ENCODE data around the gene DHX40.

DHX40 gene

DNA sequence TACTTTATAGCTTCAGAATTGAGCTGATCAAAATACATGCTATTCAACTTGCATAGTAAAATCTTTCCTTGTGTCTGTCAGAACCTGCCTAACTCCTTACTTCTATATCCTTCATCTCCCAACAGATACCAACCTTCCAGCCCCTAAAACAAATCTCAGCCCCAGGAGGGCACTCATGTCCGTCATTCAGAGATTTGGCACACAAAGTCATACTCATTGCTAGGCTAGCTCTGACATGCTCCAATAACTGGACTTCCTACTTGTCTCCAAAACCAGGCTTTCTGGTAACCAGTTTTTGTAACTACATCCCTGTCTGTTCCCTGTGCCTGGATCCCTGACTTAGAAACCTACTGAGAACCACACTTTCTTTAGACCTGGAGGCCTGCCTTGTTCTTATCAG is 37.5 kb upstream of the DHX40 start:
- TF ChIP-seq, protein P1, sequence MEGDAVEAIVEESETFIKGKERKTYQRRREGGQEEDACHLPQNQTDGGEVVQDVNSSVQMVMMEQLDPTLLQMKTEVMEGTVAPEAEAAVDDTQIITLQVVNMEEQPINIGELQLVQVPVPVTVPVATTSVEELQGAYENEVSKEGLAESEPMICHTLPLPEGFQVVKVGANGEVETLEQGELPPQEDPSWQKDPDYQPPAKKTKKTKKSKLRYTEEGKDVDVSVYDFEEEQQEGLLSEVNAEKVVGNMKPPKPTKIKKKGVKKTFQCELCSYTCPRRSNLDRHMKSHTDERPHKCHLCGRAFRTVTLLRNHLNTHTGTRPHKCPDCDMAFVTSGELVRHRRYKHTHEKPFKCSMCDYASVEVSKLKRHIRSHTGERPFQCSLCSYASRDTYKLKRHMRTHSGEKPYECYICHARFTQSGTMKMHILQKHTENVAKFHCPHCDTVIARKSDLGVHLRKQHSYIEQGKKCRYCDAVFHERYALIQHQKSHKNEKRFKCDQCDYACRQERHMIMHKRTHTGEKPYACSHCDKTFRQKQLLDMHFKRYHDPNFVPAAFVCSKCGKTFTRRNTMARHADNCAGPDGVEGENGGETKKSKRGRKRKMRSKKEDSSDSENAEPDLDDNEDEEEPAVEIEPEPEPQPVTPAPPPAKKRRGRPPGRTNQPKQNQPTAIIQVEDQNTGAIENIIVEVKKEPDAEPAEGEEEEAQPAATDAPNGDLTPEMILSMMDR (conservative IDR thresholded peaks at IDR 0.05; ENCODE audit: low read depth, low read length): no peak
- no peaks in the 10 kb centered on the region for H3K79me2 ChIP-seq (ENCODE audit: insufficient read depth, low read depth)
- no peaks in the 10 kb centered on the region for H4K20me1 ChIP-seq (ENCODE audit: insufficient read depth)
- no peaks in the 10 kb centered on the region for H3K27me3 ChIP-seq (ENCODE audit: insufficient read depth, low read depth)
- H2AFZ ChIP-seq (ENCODE audit: low read depth): no peak overlapping the region
- H3K4me3 ChIP-seq (IDR thresholded peaks at IDR 0.05; ENCODE audit: insufficient read depth, low read depth, low read length): no peak overlapping the region
- no peak overlapping the region for H3K27ac ChIP-seq
- H3K4me2 ChIP-seq: no peak overlapping the region
- H3K9ac ChIP-seq: no peak overlapping the region
- H3K4me1 ChIP-seq (ENCODE audit: low read depth, poor library complexity, severe bottlenecking): no peaks in the 10 kb centered on the region
- no peaks in the 10 kb centered on the region for H3K36me3 ChIP-seq (ENCODE audit: insufficient read depth)

DNA sequence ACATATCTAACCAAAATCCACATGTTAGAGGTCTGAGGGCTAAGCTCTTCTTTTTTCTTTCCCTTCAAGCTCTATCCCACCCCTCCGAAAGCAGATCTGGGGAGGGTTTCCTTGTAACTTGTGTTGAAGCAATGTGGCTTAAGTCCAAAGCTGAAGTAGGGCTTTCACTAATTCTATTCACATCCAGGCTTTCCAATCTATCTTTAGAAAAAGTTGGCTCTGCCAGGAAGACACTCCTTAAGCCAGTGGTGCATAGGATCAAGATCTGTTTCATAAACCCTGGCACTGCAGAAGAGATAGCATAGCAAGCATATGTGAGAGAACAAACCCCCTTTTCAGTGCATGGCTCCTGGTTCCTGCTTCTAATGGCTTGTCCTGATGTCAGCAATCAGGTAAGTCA is 34.9 kb upstream of the DHX40 start:
- H3K36me3 ChIP-seq (ENCODE audit: insufficient read depth): no peaks in the 10 kb centered on the region
- TF ChIP-seq, protein P1 (conservative IDR thresholded peaks at IDR 0.05; ENCODE audit: low read depth, low read length): no peak
- H3K79me2 ChIP-seq (ENCODE audit: insufficient read depth, low read depth): no peaks in the 10 kb centered on the region
- H3K4me3 ChIP-seq (IDR thresholded peaks at IDR 0.05; ENCODE audit: insufficient read depth, low read depth, low read length): no peak overlapping the region
- no peak overlapping the region for H2AFZ ChIP-seq (ENCODE audit: low read depth)
- H3K27ac ChIP-seq: no peak overlapping the region
- no peaks in the 10 kb centered on the region for H3K4me1 ChIP-seq (ENCODE audit: low read depth, poor library complexity, severe bottlenecking)
- no peaks in the 10 kb centered on the region for H4K20me1 ChIP-seq (ENCODE audit: insufficient read depth)
- H3K4me2 ChIP-seq: no peak overlapping the region
- H3K27me3 ChIP-seq (ENCODE audit: insufficient read depth, low read depth): no peaks in the 10 kb centered on the region
- no peak overlapping the region for H3K9ac ChIP-seq

DNA sequence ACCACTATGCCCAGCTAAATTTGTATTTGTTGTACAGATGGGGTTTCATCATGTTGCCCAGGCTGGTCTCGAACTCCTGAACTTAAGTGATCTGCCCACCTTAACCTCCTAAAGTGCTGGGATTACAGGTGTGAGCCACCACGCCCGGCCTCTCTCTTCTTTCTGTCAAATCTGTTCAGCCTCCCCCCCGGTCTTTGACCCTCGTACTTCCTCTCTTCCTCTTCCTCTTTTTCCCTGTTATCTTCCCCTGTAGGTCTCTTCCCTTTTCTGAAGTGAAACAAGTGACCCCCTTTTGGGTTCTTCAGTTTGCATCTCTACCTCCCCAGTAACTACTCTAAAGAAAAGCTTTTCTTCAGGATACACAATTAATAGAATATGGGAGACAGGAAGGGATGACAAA is 31.7 kb upstream of the DHX40 start:
- Histone ChIP-seq H3K27me3 (ENCODE audit: insufficient read depth, low read depth) (no peaks in the 10 kb centered on the region), H2AFZ (ENCODE audit: low read depth) (no peak overlapping the region), H3K27ac (no peak overlapping the region), H3K9ac (no peak overlapping the region), H4K20me1 (ENCODE audit: insufficient read depth) (no peaks in the 10 kb centered on the region), H3K4me2 (no peak overlapping the region), H3K4me3 (IDR thresholded peaks at IDR 0.05; ENCODE audit: insufficient read depth, low read depth, low read length) (no peak overlapping the region), H3K36me3 (ENCODE audit: insufficient read depth) (no peaks in the 10 kb centered on the region), H3K79me2 (ENCODE audit: insufficient read depth, low read depth) (no peaks in the 10 kb centered on the region), H3K4me1 (ENCODE audit: low read depth, poor library complexity, severe bottlenecking) (no peaks in the 10 kb centered on the region)
- TF ChIP-seq, protein P1 (conservative IDR thresholded peaks at IDR 0.05; ENCODE audit: low read depth, low read length): no peak

- Histone ChIP-seq H3K27ac (no peak overlapping the region), H3K27me3 (ENCODE audit: insufficient read depth, low read depth) (no peaks in the 10 kb centered on the region), H3K36me3 (ENCODE audit: insufficient read depth) (no peaks in the 10 kb centered on the region), H3K4me1 (ENCODE audit: low read depth, poor library complexity, severe bottlenecking) (no peaks in the 10 kb centered on the region), H4K20me1 (ENCODE audit: insufficient read depth) (no peaks in the 10 kb centered on the region), H3K9ac (no peak overlapping the region), H3K4me2 (no peak overlapping the region), H2AFZ (ENCODE audit: low read depth) (no peak overlapping the region), H3K4me3 (IDR thresholded peaks at IDR 0.05; ENCODE audit: insufficient read depth, low read depth, low read length) (no peak overlapping the region), H3K79me2 (ENCODE audit: insufficient read depth, low read depth) (no peaks in the 10 kb centered on the region)
- TF ChIP-seq, protein P1 (conservative IDR thresholded peaks at IDR 0.05; ENCODE audit: low read depth, low read length): no peak; the same call in 1 of the 2 replicates
Observed at GRCh38 chr17:59534583-59534982, 30.8 kb upstream of the DHX40 start.

Data from KMS-11 (cell line).